HG03571 (cell line): ENCODE data around the gene SETD4.
"Not testable (repeated sequence)": the region's sequence is repeated elsewhere in the genome, so short reads cannot be mapped to it uniquely, and the experiment has no call there.

ENCODE experiments used
- ATAC-seq: cut with Tn5 transposase; IDR thresholded peaks from one replicate; pipeline ENCODE4 v1.9.1; 2021; ENCODE audit not compliant: unreplicated experiment

SETD4 gene

GRCh38 chr21:36079010-36079649, 18.8 kb upstream of the SETD4 start:
- no peak for ATAC-seq

GRCh38 chr21:36077758-36078157, 17.4 kb upstream of the SETD4 start:
- ATAC-seq: no peak

GRCh38 chr21:36076878-36077655, 16.7 kb upstream of the SETD4 start:
- ATAC-seq: no peak

DNA sequence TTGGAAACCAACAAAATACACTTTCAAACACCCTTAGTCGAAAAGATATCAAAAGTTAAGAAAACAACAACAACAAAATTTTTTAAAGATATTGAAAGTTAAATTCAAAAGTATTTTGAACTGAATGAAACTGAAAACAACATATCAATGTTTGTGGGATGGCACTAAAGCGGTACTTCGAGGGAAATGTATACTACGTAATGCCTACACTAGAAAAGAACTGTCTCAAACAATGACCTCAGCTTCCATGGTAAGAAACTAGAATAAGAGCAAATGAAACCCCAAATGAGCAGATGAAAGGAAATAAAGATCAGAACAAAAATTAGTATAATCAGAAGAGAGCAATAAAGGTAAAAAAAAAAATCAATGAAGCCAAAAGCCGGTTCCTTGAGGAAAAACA, 15.6 kb upstream of the SETD4 start:
- ATAC-seq: no peak

GRCh38 chr21:36075171-36075570, 14.8 kb upstream of the SETD4 start:
- ATAC-seq: no peak

DNA sequence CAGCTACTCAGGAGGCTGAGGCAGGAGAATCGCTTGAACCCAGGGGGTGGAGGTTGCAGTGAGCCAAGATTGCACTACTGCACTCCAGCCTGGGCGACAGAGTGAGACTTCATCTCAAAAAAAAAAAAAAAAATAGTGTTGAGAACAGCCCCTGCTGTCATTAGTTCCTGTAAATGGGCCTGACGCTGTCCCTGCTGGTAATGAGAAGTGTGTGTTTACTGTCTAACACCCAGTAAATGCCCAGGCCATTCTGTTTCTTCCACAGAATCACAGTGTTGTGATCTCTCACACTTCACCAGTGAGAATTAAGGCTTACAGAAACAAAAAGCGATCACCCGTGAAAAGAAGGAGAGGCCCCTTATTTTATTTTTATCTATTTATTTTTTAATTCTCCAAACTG, 13.6 kb upstream of the SETD4 start:
- not testable (repeated sequence) for ATAC-seq

DNA sequence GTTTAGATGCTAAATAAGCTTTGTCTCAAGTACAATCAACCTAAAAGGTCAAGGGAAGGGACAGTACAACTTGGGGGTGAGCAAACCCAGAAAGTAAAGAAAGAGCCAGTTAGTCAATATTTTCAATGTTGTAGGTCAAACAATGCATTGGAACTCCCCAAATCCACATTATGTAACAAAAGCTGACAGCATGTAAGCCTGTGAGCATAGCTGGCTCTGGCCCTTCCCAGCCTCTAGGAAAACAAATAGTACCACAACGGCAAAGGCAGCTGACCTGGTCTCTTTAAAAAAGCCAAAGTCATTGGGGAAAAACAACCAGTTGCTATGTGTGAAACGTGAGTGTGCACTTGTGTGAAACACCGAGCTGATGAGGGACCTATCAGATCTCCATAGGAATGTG, 12.9 kb upstream of the SETD4 start:
- no peak for ATAC-seq

DNA sequence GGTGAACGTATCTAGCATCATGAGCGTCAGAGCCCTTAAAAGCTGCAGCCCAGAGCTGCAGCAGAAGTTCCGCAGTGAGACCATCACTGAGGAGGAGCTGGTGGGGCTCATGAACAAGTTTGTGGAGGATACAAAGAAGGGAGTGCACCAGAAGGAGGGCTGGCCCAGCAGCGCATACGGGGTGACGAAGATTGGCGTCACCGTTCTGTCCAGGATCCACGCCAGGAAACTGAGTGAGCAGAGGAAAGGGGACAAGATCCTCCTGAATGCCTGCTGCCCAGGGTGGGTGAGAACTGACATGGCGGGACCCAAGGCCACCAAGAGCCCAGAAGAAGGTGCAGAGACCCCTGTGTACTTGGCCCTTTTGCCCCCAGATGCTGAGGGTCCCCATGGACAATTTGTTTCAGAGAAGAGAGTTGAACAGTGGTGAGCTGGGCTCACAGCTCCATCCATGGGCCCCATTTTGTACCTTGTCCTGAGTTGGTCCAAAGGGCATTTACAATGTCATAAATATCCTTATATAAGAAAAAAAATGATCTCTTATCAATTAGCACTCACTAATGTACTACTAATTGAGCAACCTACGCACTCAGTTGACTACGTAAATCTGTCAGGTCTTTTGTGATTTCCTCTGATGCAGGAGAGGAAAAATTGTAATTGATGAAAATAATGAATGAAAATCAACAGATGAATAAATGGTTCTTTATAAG, 12.3 kb upstream of the SETD4 start:
- no peak for ATAC-seq

GRCh38 chr21:36070999-36071398, 10.7 kb upstream of the SETD4 start:
- no peak for ATAC-seq

DNA sequence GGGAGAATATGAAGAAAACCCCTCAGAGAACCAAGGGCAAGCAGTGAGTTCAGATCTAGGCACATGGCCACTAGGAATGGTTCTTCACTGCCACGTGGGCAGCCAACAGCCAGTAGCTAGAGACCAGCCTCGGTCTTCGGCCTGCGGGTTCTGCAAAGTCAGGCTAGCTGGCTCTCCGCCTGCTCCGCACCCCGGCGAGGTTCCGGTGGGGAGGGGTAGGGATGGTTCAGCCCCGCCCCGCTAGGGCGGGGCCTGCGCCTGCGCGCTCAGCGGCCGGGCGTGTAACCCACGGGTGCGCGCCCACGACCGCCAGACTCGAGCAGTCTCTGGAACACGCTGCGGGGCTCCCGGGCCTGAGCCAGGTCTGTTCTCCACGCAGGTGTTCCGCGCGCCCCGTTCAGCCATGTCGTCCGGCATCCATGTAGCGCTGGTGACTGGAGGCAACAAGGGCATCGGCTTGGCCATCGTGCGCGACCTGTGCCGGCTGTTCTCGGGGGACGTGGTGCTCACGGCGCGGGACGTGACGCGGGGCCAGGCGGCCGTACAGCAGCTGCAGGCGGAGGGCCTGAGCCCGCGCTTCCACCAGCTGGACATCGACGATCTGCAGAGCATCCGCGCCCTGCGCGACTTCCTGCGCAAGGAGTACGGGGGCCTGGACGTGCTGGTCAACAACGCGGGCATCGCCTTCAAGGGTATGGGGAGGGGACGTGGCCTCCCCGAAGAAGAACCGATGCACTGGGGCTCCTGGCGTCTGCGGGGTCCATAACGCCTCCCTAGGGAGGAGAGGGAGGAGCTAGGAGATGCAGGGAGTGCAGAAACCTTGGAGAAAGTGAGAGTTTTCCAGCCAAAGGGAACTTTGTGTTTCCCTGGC, 9.6 kb upstream of the SETD4 start, which contains the start of gene CBR1:
CBR1 (plus strand) TSS at position 312 of the 871 bp plus-strand sequence; CDS start at position 404, 92 bp downstream.
- peak; percentile 93 for ATAC-seq

DNA sequence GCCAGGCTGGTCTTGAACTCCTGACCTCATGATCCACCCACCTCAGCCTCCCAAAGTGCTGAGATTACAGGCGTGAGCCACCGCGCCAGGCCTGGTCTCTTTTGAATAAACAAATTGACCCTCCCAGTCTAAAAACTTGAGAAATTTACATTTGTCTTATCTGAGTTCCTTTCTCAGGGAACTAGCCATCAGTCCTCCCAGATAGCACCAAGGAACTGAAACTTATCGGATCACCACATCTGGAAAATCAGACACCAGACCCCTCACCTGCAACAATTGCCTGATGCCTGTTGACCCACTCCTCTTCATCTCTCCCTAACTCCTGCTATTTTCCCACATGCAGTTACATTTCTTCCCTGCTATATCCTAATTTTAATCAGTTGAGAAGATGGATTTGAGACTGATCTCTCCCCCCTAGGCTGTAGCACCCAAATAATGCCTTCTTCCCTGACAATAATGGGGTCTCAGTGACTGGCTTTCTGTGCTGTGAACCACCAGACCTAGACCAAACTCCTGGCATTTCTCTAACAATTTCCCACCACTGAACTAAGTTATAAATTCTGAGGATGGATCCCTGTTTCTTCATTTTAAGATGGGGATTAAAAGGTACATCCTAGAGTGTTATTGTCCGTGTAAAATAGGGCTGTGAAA, 8.5 kb upstream of the SETD4 start:
- ATAC-seq: no peak

- no peak for ATAC-seq
These were observed 5.2 kb upstream of the SETD4 start for GRCh38 chr21:36065497-36066036.

- ATAC-seq: no peak
These were observed 3.7 kb upstream of the SETD4 start for GRCh38 chr21:36064085-36064460.

DNA sequence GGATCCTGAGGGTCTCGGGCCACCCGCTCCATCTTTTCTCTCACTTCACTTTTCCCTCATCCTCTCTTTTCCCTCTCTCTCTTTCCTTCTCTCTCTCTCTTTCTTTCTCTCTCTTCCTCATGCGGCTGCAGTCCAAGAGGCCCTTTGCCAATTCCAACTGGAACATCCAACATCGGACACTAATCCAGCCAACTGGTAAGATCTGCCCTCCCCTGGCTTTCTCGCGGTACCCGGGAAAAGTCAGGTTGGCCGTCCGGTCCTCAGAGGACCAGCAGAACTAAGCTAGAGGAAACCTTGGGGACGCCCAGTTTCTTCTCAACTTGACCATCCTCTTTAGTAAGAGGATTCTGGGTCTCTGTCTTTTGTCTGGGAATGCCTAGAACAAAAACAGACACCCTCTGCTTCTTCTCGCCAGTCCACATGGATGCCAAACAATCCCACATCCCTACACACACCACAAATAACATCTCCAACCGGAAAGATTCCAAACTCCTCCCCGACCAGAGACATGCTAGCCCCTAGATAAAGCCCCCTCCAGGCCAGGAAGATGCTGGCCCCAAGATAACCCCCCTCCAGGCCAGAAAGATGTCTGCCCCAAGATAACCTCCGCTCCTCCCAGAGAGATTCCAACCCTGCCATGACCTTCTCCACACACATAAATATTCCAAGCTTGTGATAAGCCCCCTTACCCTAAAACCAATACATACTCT, 3.2 kb upstream of the SETD4 start:
- ATAC-seq: no peak

- no peak for ATAC-seq
These were observed 1.1 kb upstream of the SETD4 start for GRCh38 chr21:36061445-36061844.

DNA sequence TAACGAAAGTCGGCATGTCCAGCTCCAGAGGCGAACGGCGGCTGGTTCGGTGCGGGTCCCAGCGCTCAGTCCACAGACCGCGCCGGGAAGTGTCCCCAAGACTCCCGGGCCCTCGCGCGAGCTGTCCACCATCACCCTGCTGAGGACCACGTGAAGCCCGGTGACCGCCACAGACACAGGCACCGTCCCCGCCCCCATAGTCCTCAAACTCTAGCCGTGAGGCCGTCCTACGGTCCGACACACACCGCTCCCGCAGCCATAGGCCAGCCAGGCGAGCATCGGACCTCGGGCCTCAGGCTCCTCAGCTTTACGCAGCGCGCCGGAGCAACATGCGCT, 535 bp downstream of the SETD4 start:
- ATAC-seq: peak; percentile 44

- no peak for ATAC-seq
These were observed 4.8 kb downstream of the SETD4 start for GRCh38 chr21:36055551-36055950.

- no peak for ATAC-seq
These were observed 6.6 kb downstream of the SETD4 start for GRCh38 chr21:36053715-36054062.

DNA sequence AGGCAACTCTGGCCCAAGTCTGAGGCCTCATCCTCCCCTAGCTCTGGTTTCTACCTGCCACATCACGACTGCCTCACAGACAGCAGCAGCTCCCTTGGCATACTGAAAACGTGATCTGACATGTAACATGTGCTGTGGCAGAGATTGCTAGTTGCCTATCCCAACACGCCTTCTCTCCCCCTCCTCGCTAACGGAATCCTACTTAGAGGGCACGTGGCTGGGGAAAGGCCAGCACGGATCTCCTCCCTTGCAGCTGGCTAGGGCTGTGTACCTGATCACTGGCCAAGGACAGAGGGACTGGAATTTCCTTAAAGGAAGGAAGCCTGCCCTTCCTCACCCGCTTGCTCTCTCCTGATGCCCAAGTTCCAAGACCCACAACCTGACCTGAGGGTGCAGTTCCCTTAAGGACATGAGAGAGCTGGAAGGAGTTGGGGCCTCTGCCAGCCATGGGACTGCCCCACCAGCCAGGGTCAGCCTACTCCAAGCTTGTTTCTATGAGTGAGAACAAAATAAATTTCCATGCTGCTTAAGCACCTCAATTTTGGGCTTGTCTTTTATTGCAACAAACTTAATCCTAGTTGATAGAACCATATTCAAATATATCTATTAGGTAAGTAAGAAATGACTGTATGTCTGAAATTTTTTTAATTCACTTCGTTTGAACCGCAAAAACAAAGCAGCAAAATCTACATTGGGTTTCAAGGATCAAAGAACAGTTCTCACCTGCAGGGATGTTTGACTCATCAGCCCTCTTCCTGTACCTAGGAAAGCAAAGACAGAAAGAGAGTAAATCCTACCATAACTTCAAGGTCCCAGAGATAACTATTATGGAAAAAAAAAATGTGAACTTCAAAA, 7.2 kb downstream of the SETD4 start:
- no peak for ATAC-seq
